GM23338 (cell line): ENCODE results near the gene RAPGEFL1. TPM values are rescaled to one million over a fixed set of nuclear protein-coding genes. Genes with fewer than 3 reads are reported as not detected.

Experiments
- ATAC-seq: fragments of 200-7000 bp; cut with Tn5 transposase; 3 replicates; pipeline ENCODE4 v1.9.1; 2020
- DNase-seq: peaks from one replicate; pipeline ENCODE4 v3.0.0-alpha.2; 2015; ENCODE audit warnings: low spot score
- H2AFZ ChIP-seq: fragments of 200-600 bp; sonication (generic); 2 replicates; pipeline ENCODE4 v1.8.0; 2016; ENCODE audit warnings: antibody characterized with exemption, mild to moderate bottlenecking, moderate library complexity
- H3F3A ChIP-seq: fragments of 200-600 bp; sonication (generic); replicated peaks from 2 replicates; pipeline ENCODE4 v1.8.0; 2017; ENCODE audit warnings: antibody characterized with exemption, mixed run types, low read depth
- H3K27ac ChIP-seq: fragments of 200-600 bp; sonication (generic); 2 replicates; pipeline ENCODE4 v1.6.1; 2016; ENCODE audit warnings: low read depth
- H3K27me3 ChIP-seq: fragments of 200-600 bp; sonication (generic); 2 replicates; pipeline ENCODE4 v1.8.0; 2016; ENCODE audit warnings: mild to moderate bottlenecking, mixed run types, moderate library complexity; ENCODE audit not compliant: insufficient read depth
- H3K36me3 ChIP-seq: fragments of 200-600 bp; sonication (generic); 2 replicates; pipeline ENCODE4 v1.8.0; 2016; ENCODE audit warnings: mild to moderate bottlenecking; ENCODE audit not compliant: insufficient read depth
- H3K4me1 ChIP-seq: fragments of 200-600 bp; sonication (generic); 2 replicates; pipeline ENCODE4 v1.8.0; 2016; ENCODE audit warnings: mild to moderate bottlenecking, moderate library complexity; ENCODE audit not compliant: insufficient read depth
- H3K4me2 ChIP-seq: fragments of 200-600 bp; sonication (generic); 2 replicates; pipeline ENCODE4 v1.7.1; 2017; ENCODE audit warnings: mixed run types
- H3K4me3 ChIP-seq: fragments of 200-600 bp; sonication (generic); 2 replicates; pipeline ENCODE4 v1.6.1; 2016; ENCODE audit warnings: mixed run types
- H3K79me2 ChIP-seq: fragments of 200-600 bp; sonication (generic); replicated peaks from 2 replicates; pipeline ENCODE4 v1.8.0; 2017; ENCODE audit warnings: mild to moderate bottlenecking; ENCODE audit not compliant: insufficient read depth
- H3K9me2 ChIP-seq: fragments of 200-600 bp; sonication (generic); 2 replicates; pipeline ENCODE4 v1.8.0; 2017; ENCODE audit not compliant: insufficient read depth
- H4K20me1 ChIP-seq: fragments of 200-600 bp; sonication (generic); replicated peaks from 2 replicates; pipeline ENCODE4 v1.8.0; 2017; ENCODE audit warnings: mild to moderate bottlenecking; ENCODE audit not compliant: insufficient read depth
- H3K27ac Mint-ChIP-seq: 2 replicates; pipeline ENCODE4 v1.8.0; 2020; ENCODE audit warnings: inconsistent platforms, mild to moderate bottlenecking, moderate library complexity, mixed read lengths
- H3K27me3 Mint-ChIP-seq: 3 replicates; pipeline ENCODE4 v1.8.0; 2022; ENCODE audit warnings: low read depth, mild to moderate bottlenecking, moderate library complexity, mixed read lengths, inconsistent platforms; ENCODE audit not compliant: insufficient read depth, poor library complexity
- H3K36me3 Mint-ChIP-seq: 3 replicates; pipeline ENCODE4 v1.8.0; 2021; ENCODE audit warnings: low read depth, mild to moderate bottlenecking, inconsistent platforms, moderate library complexity, mixed read lengths
- H3K4me1 Mint-ChIP-seq: 3 replicates; pipeline ENCODE4 v1.8.0; 2020; ENCODE audit warnings: mild to moderate bottlenecking, inconsistent platforms, mixed read lengths
- H3K4me3 Mint-ChIP-seq: 3 replicates; pipeline ENCODE4 v1.8.0; 2021; ENCODE audit warnings: moderate library complexity, mild to moderate bottlenecking, inconsistent platforms, mixed read lengths
- H3K9me3 Mint-ChIP-seq: 3 replicates; pipeline ENCODE4 v1.8.0; 2020; ENCODE audit warnings: moderate library complexity, mild to moderate bottlenecking, inconsistent platforms, mixed read lengths
- CREB1 ChIP-seq: fragments of 250-450 bp; sonication (Bioruptor Pico); IDR thresholded peaks from 2 replicates; pipeline ENCODE4 v1.5.0; 2020; ENCODE audit warnings: low read depth, mild to moderate bottlenecking, moderate library complexity
- CTCF ChIP-seq, 2 experiments: fragments of 200-600 bp in 1 of 2; sonication (generic) in 1 of 2; conservative IDR thresholded peaks; 2 replicates each; pipeline versions ENCODE4 v1.5.1 to v1.6.1; 2016 to 2017; ENCODE audit warnings: antibody characterized with exemption in 2 of 2, low read depth in 2 of 2, mild to moderate bottlenecking in 2 of 2, moderate library complexity in 1 of 2
- ETS1 ChIP-seq: IDR thresholded peaks from 2 replicates; pipeline ENCODE4 v1.6.1; 2016; ENCODE audit warnings: antibody characterized with exemption
- EZH2 ChIP-seq: fragments of 200-600 bp; sonication (generic); IDR thresholded peaks from one replicate; pipeline ENCODE4 v1.8.0; 2017; ENCODE audit warnings: antibody characterized with exemption, mild to moderate bottlenecking, low read depth; ENCODE audit not compliant: unreplicated experiment
- EZH2phosphoT487 ChIP-seq: fragments of 200-600 bp; sonication (generic); IDR thresholded peaks from one replicate; pipeline ENCODE4 v1.8.1; 2018; ENCODE audit warnings: antibody characterized with exemption; ENCODE audit not compliant: unreplicated experiment
- JUNB ChIP-seq: IDR thresholded peaks from one replicate; pipeline ENCODE4 v1.6.1; 2016; ENCODE audit warnings: antibody characterized with exemption; ENCODE audit not compliant: unreplicated experiment
- NANOG ChIP-seq: IDR thresholded peaks from 2 replicates; pipeline ENCODE4 v1.6.1; 2016; ENCODE audit warnings: antibody characterized with exemption, borderline replicate concordance
- POLR2AphosphoS5 ChIP-seq: IDR thresholded peaks from 2 replicates; pipeline ENCODE4 v1.6.1; 2016; ENCODE audit warnings: antibody characterized with exemption, low read depth
- REST ChIP-seq: IDR thresholded peaks from one replicate; pipeline ENCODE4 v1.6.1; 2018; ENCODE audit warnings: antibody characterized with exemption; ENCODE audit not compliant: unreplicated experiment
- STAT1 ChIP-seq: IDR thresholded peaks from one replicate; pipeline ENCODE4 v1.6.1; 2016; ENCODE audit warnings: antibody characterized with exemption; ENCODE audit not compliant: unreplicated experiment
- ZNF114 ChIP-seq: fragments of 250-450 bp; sonication (Bioruptor Pico); IDR thresholded peaks from 2 replicates; pipeline ENCODE4 v1.5.0; 2020; ENCODE audit warnings: mild to moderate bottlenecking, moderate library complexity
- ZNF331 ChIP-seq: fragments of 250-450 bp; sonication (Bioruptor Pico); IDR thresholded peaks from 2 replicates; pipeline ENCODE4 v1.5.0; 2020; ENCODE audit warnings: low read depth, mild to moderate bottlenecking, moderate library complexity
- polyA plus RNA-seq: library from polyadenylated mRNA; unstranded; fragments of >200 nt; fragmentation: Nextera tagmentation; extraction: Ambion mirVana; gene quantifications from 2 replicates; pipeline ENCODE4 v1.2.1, GENCODE V29; 2016
- total RNA-seq: library from RNA; depleted of rRNA; stranded (reverse); fragments of >200 nt; shearing (Covaris generic); gene quantifications from 2 replicates; pipeline ENCODE4 v1.2.3, GENCODE V29; 2014

RAPGEFL1 gene
- total and polyA plus RNA-seq, 2 experiments from 2014 or later = 6.7 to 14.0 TPM

- DNase-seq = no peak
- Mint-ChIP-seq H3K27ac (no peak overlapping the region), H3K9me3 (no peaks in the 10 kb centered on the region; the same call in 2 of the 3 replicates), H3K27me3 (peaks cover 12% of the 10 kb centered on the region), H3K36me3 (peaks cover 60% of the 10 kb centered on the region), H3K4me1 (peaks cover 20% of the 10 kb centered on the region), H3K4me3 (no peak overlapping the region)
- Histone ChIP-seq H2AFZ (no peak overlapping the region), H3K27ac (no peak overlapping the region), H3F3A (peaks cover 20% of the 10 kb centered on the region; the same call in 1 of the 2 replicates), H3K27me3 (no peaks in the 10 kb centered on the region), H3K36me3 (peaks cover 32% of the 10 kb centered on the region), H3K9me2 (no peaks in the 10 kb centered on the region), H4K20me1 (peaks cover 8% of the 10 kb centered on the region; the same call in 1 of the 2 replicates), H3K4me2 (no peak overlapping the region), H3K4me1 (no peaks in the 10 kb centered on the region; the same call in 1 of the 2 replicates), H3K4me3 (no peak overlapping the region), H3K79me2 (no peaks in the 10 kb centered on the region)
- no peak for ATAC-seq
- TF ChIP-seq JUNB (no peak), NANOG (no peak), CTCF (conservative IDR thresholded peaks at IDR 0.05; ENCODE audit: low read depth in 2 of 2) (no peak), POLR2AphosphoS5 (no peak)
These were observed 3.5 kb upstream of the RAPGEFL1 start for GRCh38 chr17:40173778-40174135.

GRCh38 chr17:40174514-40174913 is 2.8 kb upstream of the RAPGEFL1 start:
- H3K79me2 ChIP-seq = no peaks in the 10 kb centered on the region
- H3K4me3 ChIP-seq = no peak overlapping the region
- no peak overlapping the region for H3K4me2 ChIP-seq
- H4K20me1 ChIP-seq = peaks cover 8% of the 10 kb centered on the region; the same call in 1 of the 2 replicates
- ATAC-seq = no peak
- H3K4me1 ChIP-seq = no peaks in the 10 kb centered on the region; the same call in 1 of the 2 replicates
- no peaks in the 10 kb centered on the region; the same call in 2 of the 3 replicates for H3K9me3 Mint-ChIP-seq
- H3K27me3 ChIP-seq = no peaks in the 10 kb centered on the region
- peaks cover 53% of the 10 kb centered on the region for H3K36me3 Mint-ChIP-seq
- no peak overlapping the region for H3K4me3 Mint-ChIP-seq
- H3K9me2 ChIP-seq = no peaks in the 10 kb centered on the region
- no peak overlapping the region for H3K27ac Mint-ChIP-seq
- H3K27me3 Mint-ChIP-seq = peaks cover 12% of the 10 kb centered on the region
- H2AFZ ChIP-seq = no peak overlapping the region
- H3F3A ChIP-seq = peaks cover 18% of the 10 kb centered on the region; the same call in 1 of the 2 replicates
- no peak for TF ChIP-seq EZH2phosphoT487
- no peak for DNase-seq
- peaks cover 25% of the 10 kb centered on the region for H3K36me3 ChIP-seq
- peaks cover 20% of the 10 kb centered on the region for H3K4me1 Mint-ChIP-seq
- H3K27ac ChIP-seq = no peak overlapping the region

GRCh38 chr17:40175928-40176753 is 1.1 kb upstream of the RAPGEFL1 start:
- DNase-seq (peak; percentile 33), ATAC-seq (no peak)
- H3K4me1 Mint-ChIP-seq = peaks cover 32% of the 10 kb centered on the region
- peaks cover 40% of the 10 kb centered on the region for H3K36me3 Mint-ChIP-seq
- H3K27ac Mint-ChIP-seq = no peak overlapping the region
- no peaks in the 10 kb centered on the region for H3K9me2 ChIP-seq
- peaks cover 8% of the 10 kb centered on the region; the same call in 1 of the 2 replicates for H4K20me1 ChIP-seq
- H3K79me2 ChIP-seq = no peaks in the 10 kb centered on the region
- H3K4me3 ChIP-seq = no peak overlapping the region
- no peak overlapping the region for H3K4me3 Mint-ChIP-seq
- no peaks in the 10 kb centered on the region; the same call in 2 of the 3 replicates for H3K9me3 Mint-ChIP-seq
- peaks cover 10% of the 10 kb centered on the region; the same call in 1 of the 2 replicates for H3K36me3 ChIP-seq
- H3K4me1 ChIP-seq = no peaks in the 10 kb centered on the region; the same call in 1 of the 2 replicates
- H2AFZ ChIP-seq = no peak overlapping the region
- H3F3A ChIP-seq = peaks cover 13% of the 10 kb centered on the region; the same call in 1 of the 2 replicates
- H3K27me3 Mint-ChIP-seq = peaks cover 15% of the 10 kb centered on the region
- H3K27me3 ChIP-seq = no peaks in the 10 kb centered on the region
- no peak overlapping the region for H3K27ac ChIP-seq
- no peak overlapping the region; the same call in 1 of the 2 replicates for H3K4me2 ChIP-seq
- TF ChIP-seq EZH2phosphoT487 = no peak
- no peak for TF ChIP-seq CREB1 (CRISPR knock-in tag)
- no peak for TF ChIP-seq ETS1
- TF ChIP-seq STAT1 = no peak
- no peak for TF ChIP-seq ZNF331
- TF ChIP-seq REST = no peak
- TF ChIP-seq EZH2 = no peak
- TF ChIP-seq NANOG = no peak
- TF ChIP-seq ZNF114 (CRISPR knock-in tag) = no peak
